ENCODE measurements around the gene SIDT2.

Gene SIDT2

DNA sequence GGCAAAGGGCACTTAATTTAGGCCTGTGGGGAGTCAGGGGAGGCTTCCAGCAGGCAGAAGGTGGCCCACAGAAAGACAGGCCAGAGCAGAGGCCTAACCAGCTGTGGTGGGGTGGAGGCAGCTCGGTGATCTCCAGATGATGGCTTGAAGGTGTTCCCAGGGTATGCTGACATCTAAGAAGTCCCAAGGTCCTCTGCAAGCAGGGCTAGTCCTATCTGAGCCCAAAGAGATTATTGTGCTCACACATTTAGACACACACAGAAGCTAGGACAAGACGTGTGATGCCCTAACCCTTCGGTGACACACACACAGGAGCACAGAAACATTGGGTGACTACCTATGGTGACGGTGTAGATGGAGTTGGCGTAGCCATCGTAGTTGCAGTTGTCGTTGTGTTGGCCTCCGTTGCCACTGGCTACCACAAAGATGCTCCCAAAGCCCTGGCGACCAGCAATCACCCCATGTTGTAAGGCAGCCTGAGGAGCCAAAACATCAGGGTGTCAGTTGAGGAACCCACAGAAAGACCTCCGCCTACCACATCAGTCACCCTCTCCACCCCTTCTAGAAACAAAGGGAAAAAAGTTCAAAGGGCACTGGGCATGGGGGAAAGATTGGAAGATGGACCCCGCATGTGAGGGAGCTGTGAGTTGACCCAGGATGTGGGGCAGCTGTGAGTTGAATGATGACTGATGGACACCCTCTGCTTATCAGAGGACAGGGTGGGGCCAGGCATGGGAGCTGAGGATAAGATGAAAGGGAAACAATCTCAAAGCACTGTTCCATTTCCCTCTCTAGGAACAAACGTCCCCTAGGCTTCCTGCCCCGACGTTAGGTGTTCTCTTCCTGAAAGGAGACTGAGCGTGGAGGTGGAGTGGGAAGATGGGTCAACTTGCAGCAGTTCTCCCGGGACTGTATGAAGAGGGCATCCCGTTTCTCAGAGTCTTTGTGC is 45.5 kb downstream of the SIDT2 start:
- no peak for DNase-seq

DNA sequence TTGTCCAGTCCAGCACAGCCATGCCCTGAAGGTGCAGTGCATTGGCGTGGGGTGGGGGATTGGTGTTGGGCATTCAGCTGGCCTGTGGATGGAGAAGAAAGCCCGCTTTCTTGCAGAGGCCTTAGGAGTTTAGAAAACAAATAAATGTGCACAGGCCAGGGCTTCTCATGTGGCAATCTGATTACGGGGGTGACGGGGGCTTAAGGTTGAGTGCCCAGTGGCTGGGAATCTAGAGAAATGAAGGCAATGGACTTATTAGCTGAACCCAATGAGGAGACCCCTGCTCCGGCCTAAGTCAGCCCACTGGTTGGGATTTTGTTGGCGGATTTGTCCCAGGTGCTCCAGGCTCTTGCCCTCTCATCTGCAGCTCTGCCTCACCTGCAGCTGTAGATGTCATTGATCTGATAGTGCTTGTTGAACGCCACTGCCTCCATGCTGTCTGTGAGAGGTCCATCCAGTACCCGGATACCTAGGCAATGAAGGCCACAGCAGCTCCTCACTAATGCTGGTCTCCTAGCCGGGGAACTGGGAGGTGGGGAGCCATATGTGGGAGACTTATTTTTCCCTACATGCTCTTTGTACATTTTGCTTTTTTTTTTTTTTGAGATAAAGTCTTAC is 47.1 kb downstream of the SIDT2 start:
- DNase-seq, result no peak

GRCh38 chr11:117226388-117227385 is 48.1 kb downstream of the SIDT2 start:
- DNase-seq, result peak; percentile 63 to 74

DNA sequence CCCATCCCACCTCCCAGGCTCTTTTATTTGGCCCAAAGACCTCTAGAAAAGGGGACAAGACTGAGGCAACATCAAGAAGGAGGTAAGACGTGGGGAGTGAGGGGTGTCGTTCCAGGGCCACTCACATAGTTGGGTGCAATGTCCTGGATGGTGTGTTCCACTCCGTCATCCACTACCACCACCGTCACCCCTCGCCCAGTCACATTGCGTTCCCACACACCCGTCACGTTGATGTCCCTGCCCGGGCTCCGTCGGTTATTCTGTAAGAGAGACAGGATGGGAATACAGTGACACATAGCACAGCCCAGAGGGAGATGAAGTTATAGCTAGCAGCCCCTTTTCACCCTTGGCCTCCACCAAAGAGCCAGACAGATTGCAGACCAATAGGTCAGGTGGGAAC is 49.5 kb downstream of the SIDT2 start:
- no peak for DNase-seq

DNA sequence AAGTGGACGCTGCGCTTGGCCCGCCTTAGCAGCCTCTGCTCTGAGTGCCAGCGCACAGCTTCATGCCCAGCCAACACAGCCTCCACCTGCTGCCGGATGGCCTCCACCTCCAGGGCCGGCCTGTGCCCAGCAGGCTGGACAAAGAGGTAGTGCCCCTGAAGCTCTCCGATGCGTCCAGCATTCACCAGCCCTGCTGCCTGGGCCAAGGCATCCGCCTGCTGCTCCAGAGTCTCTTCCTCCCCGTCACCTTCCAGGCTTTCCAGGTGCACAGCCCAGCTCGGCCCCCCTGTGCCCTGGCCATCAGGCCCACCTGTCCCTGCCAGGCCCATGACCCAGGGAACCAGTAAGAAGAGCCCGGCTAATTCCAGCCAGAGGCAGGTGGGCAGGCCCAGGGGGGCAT is 50.9 kb downstream of the SIDT2 start:
- DNase-seq, result no peak

- no peak for DNase-seq
Observed at GRCh38 chr11:117229931-117230285, 51.4 kb downstream of the SIDT2 start.

GRCh38 chr11:117230286-117230961 is 51.9 kb downstream of the SIDT2 start:
- DNase-seq, result no peak

GRCh38 chr11:117230999-117231841 is 52.7 kb downstream of the SIDT2 start:
- no peak for DNase-seq

DNA sequence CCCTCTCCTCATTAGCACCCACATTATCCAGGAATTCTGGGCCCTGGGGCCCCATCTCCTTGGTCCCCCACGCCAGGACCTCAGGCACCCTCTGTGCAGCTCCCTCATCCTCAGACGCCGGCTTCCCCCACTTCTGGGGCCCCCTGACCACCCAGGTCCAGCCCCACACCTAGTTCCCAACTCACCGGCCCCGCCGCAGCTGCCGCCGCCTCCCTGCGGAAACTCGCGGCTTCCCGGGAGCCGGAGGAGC is 53.2 kb downstream of the SIDT2 start, which contains the start of gene PCSK7:
PCSK7 (minus strand) TSS at position 232 of the 250 bp plus-strand sequence. CDS start 2,229 bp downstream, outside the sequence.
- DNase-seq, result no peak

DNA sequence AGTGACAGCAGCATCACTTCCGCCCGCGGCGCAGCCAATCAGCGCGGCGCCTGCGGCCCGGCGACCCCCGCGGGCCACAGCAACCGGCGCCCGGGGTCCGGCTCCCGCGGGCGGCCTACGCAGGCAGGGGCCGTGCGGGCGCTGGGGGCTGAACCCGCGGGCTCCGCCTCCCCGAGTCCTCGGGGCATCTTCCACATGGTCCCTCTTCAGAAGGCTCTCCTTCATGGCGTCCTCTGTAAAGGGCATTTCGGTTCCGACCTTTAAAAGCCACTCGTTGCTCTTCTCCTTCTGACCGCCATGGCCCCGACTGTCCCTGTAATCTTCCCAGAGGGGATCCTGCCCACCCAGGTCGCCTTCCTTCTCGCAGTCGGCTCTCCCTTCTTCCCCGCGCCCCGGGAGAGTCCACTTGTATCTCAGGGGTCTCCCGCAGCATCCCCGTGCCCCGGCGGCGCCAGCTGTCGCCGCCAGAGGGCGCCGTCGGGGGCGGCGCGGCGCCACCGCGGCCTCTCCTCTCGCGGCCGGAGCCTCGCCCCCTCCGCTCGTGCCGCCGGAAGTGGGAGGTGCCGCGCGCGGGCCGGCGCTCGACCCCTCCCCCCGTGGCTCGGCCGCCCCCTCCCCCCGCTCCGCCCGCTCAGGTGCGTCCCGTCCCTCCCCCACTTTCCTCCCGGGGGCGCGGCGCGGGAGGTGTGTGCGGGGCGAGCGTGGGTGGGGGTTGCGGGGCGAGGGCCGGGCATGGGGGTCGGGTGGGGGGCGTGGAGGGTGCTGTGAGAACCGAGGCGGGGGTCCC is 53.7 kb downstream of the SIDT2 start, which contains the start of gene RNF214:
RNF214 (plus strand) TSS at position 580 of the 787 bp plus-strand sequence. CDS start 1,602 bp downstream, outside the sequence.
- DNase-seq, result peak; percentile 48 to 77

GRCh38 chr11:117232911-117233409 is 54.4 kb downstream of the SIDT2 start:
- peak in 1 of 2 experiments; percentile 4 for DNase-seq

DNA sequence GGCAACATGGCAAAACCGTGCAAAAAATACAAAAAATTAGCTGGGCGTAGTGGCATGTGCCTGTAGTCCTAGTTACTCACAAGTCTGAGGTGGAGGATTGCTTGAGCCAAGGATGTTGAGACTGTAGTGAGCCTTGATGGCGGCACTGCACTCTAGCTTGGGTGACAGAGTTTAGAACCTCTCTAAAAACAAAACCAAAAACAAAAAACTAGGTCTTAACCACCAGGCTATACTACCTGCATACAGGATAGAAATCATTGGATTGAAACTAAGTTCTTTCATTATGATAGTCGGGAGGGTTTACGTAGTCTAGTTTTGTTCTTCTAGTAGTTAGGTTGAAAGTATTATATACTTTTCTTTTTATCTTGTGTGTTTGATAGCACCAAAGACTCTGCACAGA is 59.7 kb downstream of the SIDT2 start:
- DNase-seq, result no peak

DNA sequence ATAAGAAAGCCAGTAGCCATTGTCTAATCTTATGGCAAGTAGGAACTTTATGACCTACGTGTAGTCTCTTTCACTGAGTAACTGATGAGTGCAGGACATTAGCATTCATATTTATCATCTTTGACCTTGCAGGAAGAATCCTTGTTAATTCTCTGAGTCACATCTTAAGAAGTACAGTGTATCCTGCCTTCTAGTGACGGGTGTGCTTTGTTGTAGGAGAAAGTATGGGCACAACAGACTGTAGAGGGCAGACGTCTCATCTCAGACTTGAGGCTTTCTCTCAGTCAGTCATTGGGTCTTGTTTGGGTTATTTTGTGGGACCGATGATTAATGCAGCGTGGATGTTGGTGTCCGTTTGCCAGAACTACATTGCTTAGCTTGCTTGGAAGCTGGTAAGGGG is 60.8 kb downstream of the SIDT2 start:
- DNase-seq, result no peak

All from SHP77 (cell line).